Measurements from ENCODE around the gene SVIL.

GRCh38 chr10:29446327-29446726 is 188.4 kb downstream of the SVIL start:
- TF ChIP-seq POLR2A (IDR thresholded peaks at IDR 0.05) = no peak
- no peak for TF ChIP-seq CTCF (IDR thresholded peaks at IDR 0.05)
- TF ChIP-seq POLR2AphosphoS5 (IDR thresholded peaks at IDR 0.05) = no peak
